Neural cell (in vitro differentiated cells): Measurements from ENCODE around the gene ARHGAP10.

ENCODE experiments used
- EP300 ChIP-seq: fragments of 450-650 bp; conservative IDR thresholded peaks from 2 replicates; pipeline ENCODE4 v1.6.1; 2014; ENCODE audit warnings: antibody characterized with exemption, mild to moderate bottlenecking, moderate library complexity; ENCODE audit not compliant: poor library complexity, severe bottlenecking
- EZH2 ChIP-seq: fragments of 200-600, 300-800 bp; shearing (Covaris generic), sonication (generic); IDR thresholded peaks from 2 replicates; pipeline ENCODE4 v1.6.1; 2014; ENCODE audit warnings: antibody characterized with exemption, low read length, borderline replicate concordance, mild to moderate bottlenecking; ENCODE audit not compliant: insufficient read depth, poor library complexity, severe bottlenecking
- REST ChIP-seq: IDR thresholded peaks from 2 replicates; pipeline ENCODE4 v1.6.1; 2012; ENCODE audit warnings: borderline replicate concordance
- TF ChIP-seq, protein P1 (sequence below): fragments of 450-650 bp; IDR thresholded peaks from 2 replicates; pipeline ENCODE4 v1.5.1; 2014; ENCODE audit warnings: antibody characterized with exemption, mild to moderate bottlenecking, moderate library complexity; ENCODE audit not compliant: poor library complexity, severe bottlenecking

DNA sequence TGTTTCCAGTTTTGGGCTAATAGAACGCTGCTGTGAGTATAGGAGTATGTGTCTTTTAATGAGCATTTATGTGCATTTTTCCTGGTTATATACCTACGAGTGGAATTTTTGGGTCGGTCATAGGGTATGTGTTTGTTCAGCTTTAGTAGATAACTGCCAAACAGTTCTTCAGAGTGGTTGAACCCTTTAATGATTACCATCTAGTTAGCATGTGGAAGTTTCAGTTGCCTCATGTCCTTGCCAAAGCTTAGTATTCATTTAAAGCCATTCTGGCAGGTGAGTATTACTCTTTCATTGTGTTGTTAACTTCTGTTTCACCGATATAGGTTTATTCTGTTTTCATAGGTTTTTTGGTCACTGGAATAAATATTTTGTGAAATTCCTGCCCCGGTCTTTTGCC is 229.1 kb downstream of the ARHGAP10 start:
- TF ChIP-seq, protein P1, sequence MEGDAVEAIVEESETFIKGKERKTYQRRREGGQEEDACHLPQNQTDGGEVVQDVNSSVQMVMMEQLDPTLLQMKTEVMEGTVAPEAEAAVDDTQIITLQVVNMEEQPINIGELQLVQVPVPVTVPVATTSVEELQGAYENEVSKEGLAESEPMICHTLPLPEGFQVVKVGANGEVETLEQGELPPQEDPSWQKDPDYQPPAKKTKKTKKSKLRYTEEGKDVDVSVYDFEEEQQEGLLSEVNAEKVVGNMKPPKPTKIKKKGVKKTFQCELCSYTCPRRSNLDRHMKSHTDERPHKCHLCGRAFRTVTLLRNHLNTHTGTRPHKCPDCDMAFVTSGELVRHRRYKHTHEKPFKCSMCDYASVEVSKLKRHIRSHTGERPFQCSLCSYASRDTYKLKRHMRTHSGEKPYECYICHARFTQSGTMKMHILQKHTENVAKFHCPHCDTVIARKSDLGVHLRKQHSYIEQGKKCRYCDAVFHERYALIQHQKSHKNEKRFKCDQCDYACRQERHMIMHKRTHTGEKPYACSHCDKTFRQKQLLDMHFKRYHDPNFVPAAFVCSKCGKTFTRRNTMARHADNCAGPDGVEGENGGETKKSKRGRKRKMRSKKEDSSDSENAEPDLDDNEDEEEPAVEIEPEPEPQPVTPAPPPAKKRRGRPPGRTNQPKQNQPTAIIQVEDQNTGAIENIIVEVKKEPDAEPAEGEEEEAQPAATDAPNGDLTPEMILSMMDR: no peak
- TF ChIP-seq REST: no peak
- TF ChIP-seq EZH2: no peak
- TF ChIP-seq EP300: no peak
